Ascending aorta (tissue), 2 donors: ENCODE measurements around the gene P2RY8. TPM values are rescaled to one million over a fixed set of nuclear protein-coding genes. Genes with fewer than 3 reads are reported as not detected.
A peak's percentile ranks its signal among the peaks of the same experiment; 100 is the strongest.
"Not testable (repeated sequence)": the region's sequence is repeated elsewhere in the genome, so short reads cannot be mapped to it uniquely, and the experiment has no call there.

Experiments
- DNase-seq, 2 donors: peaks; one replicate each; pipeline ENCODE4 v3.0.0-alpha.2; 2019; ENCODE audit warnings: low spot score in 2 of 2
- H3K27ac ChIP-seq, 2 donors: fragments of 200-600 bp; sonication (generic); one replicate each; pipeline ENCODE4 v1.5.1; 2016 to 2017; ENCODE audit warnings: mild to moderate bottlenecking in 1 of 2
- H3K27me3 ChIP-seq: fragments of 200-600 bp; sonication (generic); one replicate; pipeline ENCODE4 v1.5.1; 2017
- H3K36me3 ChIP-seq, 2 donors: fragments of 200-600 bp; sonication (generic); one replicate each; pipeline ENCODE4 v1.5.1; 2016
- H3K4me1 ChIP-seq, 2 donors: fragments of 200-600 bp; sonication (generic); one replicate each; pipeline ENCODE4 v1.5.1; 2016 to 2017; ENCODE audit warnings: mild to moderate bottlenecking in 1 of 2
- H3K4me3 ChIP-seq, 2 donors: fragments of 200-600 bp; sonication (generic); one replicate each; pipeline ENCODE4 v1.5.1; 2016 to 2017; ENCODE audit warnings: mild to moderate bottlenecking in 1 of 2
- H3K9me3 ChIP-seq, 2 donors: fragments of 200-600 bp; sonication (generic); one replicate each; pipeline ENCODE4 v1.5.1; 2016
- intact Hi-C: fragments of 100-400 bp; cut with DNase I; formaldehyde crosslinking; loops from one replicate; pipeline ENCODE4 v1.15.1; 2023
- total RNA-seq: library from RNA; depleted of rRNA; stranded (reverse); fragments of >200 nt; gene quantifications from one replicate; pipeline ENCODE4 v1.1.0, GENCODE V29; 2016
- TF ChIP-seq, protein P1 (sequence below), 3 experiments: fragments of 200-600 bp in 2 of 3; fragments of 450-650 bp in 1 of 3; sonication (generic) in 2 of 3; IDR thresholded peaks; one replicate each; pipeline ENCODE4 v1.5.1; 2016 to 2019; ENCODE audit warnings: antibody characterized with exemption in 3 of 3, mild to moderate bottlenecking in 1 of 3, moderate library complexity in 1 of 3

P2RY8 gene
- total RNA-seq, 1 donor from 2014 or later, result 2.2 TPM

DNA sequence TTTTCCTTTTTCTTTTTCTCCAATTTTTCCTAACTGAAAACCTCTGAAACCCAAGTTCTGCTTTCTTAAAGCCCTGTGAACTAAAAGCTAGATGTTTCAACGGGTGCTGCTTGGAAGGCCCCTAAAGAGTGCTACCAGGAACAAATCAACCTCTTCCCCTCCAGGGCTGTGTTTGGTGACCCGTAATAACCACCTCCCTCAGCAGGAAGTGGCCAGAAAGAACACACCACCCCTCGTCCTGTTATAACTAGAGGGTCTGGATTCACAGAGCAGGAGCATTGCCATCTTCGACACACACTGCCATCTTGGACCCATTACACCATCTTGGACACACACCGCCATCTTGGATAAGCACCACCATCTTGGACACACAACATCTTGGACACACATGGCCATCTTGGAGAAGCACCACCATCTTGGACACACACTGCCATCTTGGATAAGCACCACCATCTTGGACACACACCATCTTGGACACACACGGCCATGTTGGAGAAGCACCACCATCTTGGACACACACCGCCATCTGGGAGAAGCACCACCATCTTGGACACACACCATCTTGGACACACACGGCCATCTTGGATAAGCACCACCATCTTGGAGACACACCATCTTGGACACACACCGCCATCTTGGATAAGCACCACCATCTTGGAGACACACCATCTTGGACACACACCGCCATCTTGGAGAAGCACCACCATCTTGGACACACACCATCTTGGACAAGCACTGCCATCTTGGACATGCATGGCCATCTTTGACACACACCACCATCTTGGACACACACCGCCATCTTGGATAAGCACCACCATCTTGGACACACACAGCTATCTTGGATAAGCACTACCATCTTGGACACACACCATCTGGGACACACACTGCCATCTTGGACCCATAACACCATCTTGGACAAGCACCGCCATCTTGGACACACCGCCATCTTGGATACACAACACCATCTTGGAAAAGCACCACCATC is 89.7 kb downstream of the P2RY8 start:
- H3K9me3 ChIP-seq, H3K4me3 ChIP-seq, intact Hi-C loops, H3K27ac ChIP-seq, H3K27me3 ChIP-seq, H3K36me3 ChIP-seq: not testable (repeated sequence)
- H3K4me1 ChIP-seq, result peaks cover 10 to 12% of the 10 kb centered on the region in 2 donors
- peak in 1 of 2 donors; percentile 46 for DNase-seq

DNA sequence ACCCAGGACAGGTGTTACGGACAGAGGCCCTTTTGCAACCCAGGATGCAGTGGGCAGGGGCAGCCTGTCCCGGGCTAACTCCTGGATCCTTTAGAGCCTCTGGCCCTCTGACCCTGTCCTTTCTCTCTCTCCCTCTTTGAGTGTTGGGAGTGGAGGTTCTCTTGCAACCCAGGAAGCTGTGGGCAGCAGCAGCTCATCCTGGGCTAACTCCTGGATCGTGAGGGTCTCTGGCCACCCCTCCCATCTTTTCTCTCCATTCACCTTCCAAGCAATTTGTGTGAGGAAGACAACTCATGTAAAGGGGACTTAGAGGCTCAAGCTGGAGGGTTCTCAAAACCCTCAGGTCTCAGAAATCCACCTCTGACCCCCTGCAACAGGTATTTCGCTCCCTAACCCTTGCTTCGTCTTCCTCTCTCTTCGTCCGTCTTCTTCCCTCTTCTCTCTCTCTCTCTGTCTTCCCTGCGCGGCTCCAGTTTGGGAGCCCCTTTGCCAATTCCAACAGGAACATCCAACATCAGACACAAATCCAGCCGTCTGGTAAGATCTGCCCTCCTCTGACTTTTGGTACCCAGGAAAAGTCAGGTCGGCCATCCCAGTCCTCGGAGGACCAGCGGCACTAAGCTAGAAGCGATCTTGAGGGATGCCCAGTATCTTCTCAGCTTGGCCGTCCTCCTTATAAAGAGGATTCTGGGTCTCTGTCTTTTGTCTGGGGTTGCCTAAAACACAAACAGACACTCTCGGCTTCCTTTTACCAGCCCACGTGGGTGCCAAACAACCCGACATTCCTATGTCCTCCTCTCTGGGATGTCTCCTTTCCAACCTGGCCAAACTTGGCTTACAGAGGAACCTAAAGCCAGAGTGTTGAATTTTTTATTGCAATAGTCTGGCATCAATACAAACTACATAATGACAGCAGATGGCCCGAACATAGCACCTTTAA is 92.2 kb downstream of the P2RY8 start:
- H3K27ac ChIP-seq, result no peak overlapping the region
- H3K27me3 ChIP-seq, result no peaks in the 10 kb centered on the region
- DNase-seq, result peak in 1 of 2 donors; percentile 37
- TF ChIP-seq, protein P1, sequence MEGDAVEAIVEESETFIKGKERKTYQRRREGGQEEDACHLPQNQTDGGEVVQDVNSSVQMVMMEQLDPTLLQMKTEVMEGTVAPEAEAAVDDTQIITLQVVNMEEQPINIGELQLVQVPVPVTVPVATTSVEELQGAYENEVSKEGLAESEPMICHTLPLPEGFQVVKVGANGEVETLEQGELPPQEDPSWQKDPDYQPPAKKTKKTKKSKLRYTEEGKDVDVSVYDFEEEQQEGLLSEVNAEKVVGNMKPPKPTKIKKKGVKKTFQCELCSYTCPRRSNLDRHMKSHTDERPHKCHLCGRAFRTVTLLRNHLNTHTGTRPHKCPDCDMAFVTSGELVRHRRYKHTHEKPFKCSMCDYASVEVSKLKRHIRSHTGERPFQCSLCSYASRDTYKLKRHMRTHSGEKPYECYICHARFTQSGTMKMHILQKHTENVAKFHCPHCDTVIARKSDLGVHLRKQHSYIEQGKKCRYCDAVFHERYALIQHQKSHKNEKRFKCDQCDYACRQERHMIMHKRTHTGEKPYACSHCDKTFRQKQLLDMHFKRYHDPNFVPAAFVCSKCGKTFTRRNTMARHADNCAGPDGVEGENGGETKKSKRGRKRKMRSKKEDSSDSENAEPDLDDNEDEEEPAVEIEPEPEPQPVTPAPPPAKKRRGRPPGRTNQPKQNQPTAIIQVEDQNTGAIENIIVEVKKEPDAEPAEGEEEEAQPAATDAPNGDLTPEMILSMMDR (IDR thresholded peaks at IDR 0.05), result no peak
- H3K4me1 ChIP-seq, result no peaks in the 10 kb centered on the region
- no peak overlapping the region for H3K4me3 ChIP-seq
- H3K9me3 ChIP-seq, result no peaks in the 10 kb centered on the region
- intact Hi-C loops, result no loop called here
- H3K36me3 ChIP-seq, result peaks cover 2 to 21% of the 10 kb centered on the region in 2 donors

DNA sequence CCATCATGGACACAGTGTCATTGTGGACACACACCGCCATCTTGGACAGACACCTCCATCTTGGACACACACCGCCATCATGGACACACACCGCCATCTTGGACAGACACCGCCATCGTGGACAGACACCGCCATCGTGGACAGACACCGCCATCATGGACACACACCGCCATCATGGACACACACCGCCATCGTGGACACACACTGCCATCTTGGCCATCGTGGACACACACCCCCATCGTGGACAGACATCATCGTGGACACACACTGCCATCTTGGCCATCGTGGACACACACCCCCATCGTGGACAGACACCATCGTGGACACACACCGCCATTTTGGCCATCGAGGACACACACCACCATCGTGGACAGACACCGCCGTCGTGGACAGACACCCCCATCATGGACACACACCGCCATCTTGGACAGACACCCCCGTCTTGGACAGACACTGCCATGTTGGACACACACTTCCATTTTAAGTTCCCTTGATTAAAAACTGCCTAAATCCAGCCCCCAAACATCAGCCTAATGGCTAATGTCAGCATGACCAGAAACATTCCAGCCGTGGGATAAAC is 93.4 kb downstream of the P2RY8 start:
- intact Hi-C loops, result no loop called here
- H3K27ac ChIP-seq, result no peak overlapping the region

DNA sequence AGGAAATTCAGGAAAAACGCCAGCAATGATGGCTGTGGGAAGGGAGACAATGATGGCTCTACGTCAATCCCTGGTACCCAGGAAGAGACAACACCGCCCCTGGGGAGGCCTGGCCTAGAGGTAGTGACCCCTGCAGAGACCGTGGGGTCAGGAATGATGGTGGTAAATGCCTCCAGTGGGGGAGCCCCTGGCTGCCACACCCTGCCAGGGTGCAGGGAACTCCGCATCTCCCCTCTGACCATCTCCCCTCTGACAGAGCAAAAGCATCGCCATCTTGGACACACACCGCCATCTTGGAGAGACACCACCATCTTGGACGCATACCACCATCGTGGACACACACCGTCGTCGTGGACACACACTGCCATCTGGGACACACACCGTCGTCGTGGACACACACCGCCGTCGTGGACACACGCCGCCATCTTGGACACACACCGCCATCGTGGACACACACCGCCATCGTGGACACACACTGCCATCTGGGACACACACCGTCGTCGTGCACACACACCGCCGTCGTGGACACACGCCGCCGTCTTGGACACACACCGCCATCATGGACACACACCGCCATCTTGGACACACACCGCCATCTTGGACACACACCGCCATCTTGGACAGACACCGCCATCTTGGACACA is 94.1 kb downstream of the P2RY8 start:
- TF ChIP-seq, protein P1 (IDR thresholded peaks at IDR 0.05), result no peak
- H3K9me3 ChIP-seq, result no peaks in the 10 kb centered on the region
- peaks cover 8 to 40% of the 10 kb centered on the region in 2 donors for H3K36me3 ChIP-seq
- no peaks in the 10 kb centered on the region for H3K4me1 ChIP-seq
- H3K27me3 ChIP-seq, result no peaks in the 10 kb centered on the region
- peak in 1 of 2 donors; percentile 42 for DNase-seq
- intact Hi-C loops, result no loop called here
- H3K27ac ChIP-seq, result no peak overlapping the region
- no peak overlapping the region for H3K4me3 ChIP-seq

More for the DNA sequence above, 93.4 kb downstream of the P2RY8 start:
- TF ChIP-seq, protein P1 (IDR thresholded peaks at IDR 0.05), result no peak
- no peaks in the 10 kb centered on the region for H3K27me3 ChIP-seq
- H3K9me3 ChIP-seq, result no peaks in the 10 kb centered on the region
- H3K4me3 ChIP-seq, result no peak overlapping the region
- H3K36me3 ChIP-seq, result peaks cover 5 to 32% of the 10 kb centered on the region in 2 donors
- no peaks in the 10 kb centered on the region for H3K4me1 ChIP-seq
- DNase-seq, result peak in 1 of 2 donors; percentile 48

DNA sequence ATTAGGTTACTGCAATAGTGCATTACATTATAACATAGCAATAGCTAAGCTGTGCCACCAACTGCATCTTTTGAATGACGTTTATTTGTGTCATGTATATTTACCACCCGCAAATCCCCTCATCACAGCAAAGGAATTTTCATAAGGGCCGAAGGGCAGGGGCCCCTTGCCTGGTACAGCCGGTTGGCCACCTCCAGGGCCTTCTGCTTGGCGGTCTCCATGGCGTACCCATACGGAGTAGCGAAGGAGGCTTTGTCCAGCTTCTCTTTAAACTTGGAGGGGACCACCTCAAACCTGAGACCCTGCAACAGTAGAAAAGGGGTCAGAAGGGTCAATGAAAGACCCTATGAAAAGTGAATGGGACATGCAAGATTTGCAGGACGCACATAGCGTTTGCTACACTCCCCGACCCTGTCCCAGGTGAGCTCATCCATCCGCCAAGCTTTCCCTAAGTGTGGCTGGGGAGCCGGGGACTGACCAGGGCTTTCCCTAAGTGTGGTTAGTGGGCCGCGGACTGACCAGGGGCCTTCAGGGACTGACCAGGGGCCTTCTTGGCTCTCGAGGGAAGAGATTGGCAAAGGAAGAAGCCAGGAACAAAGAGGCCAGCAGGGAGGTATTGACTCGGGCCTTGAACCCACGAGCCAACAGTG is 94.8 kb downstream of the P2RY8 start:
- Histone ChIP-seq H3K36me3 (peaks cover 10 to 46% of the 10 kb centered on the region in 2 donors), H3K27ac (no peak overlapping the region), H3K9me3 (no peaks in the 10 kb centered on the region), H3K4me3 (no peak overlapping the region), H3K4me1 (no peaks in the 10 kb centered on the region), H3K27me3 (no peaks in the 10 kb centered on the region)
- DNase-seq, result peak in 1 of 2 donors; percentile 50
- TF ChIP-seq, protein P1 (IDR thresholded peaks at IDR 0.05), result no peak
- intact Hi-C loops, result no loop called here
